Fibroblast of lung (primary cell): ENCODE measurements around the gene SUGCT.

Experiments used
- EZH2 ChIP-seq: IDR thresholded peaks from 2 replicates; pipeline ENCODE4 v1.5.1; 2012; ENCODE audit warnings: low read length, control low read depth, mild to moderate bottlenecking; ENCODE audit errors: missing control alignments
- TF ChIP-seq, protein P1 (sequence below), 2 donors: IDR thresholded peaks in 1 of 2; conservative IDR thresholded peaks in 1 of 2; 1 replicate in 1 of 2; 2 replicates in 1 of 2; pipeline ENCODE4 v1.5.1; 2011 to 2012; ENCODE audit warnings: low read length in 2 of 2, control low read depth in 1 of 2, inconsistent platforms in 1 of 2, low read depth in 1 of 2, mild to moderate bottlenecking in 1 of 2

DNA sequence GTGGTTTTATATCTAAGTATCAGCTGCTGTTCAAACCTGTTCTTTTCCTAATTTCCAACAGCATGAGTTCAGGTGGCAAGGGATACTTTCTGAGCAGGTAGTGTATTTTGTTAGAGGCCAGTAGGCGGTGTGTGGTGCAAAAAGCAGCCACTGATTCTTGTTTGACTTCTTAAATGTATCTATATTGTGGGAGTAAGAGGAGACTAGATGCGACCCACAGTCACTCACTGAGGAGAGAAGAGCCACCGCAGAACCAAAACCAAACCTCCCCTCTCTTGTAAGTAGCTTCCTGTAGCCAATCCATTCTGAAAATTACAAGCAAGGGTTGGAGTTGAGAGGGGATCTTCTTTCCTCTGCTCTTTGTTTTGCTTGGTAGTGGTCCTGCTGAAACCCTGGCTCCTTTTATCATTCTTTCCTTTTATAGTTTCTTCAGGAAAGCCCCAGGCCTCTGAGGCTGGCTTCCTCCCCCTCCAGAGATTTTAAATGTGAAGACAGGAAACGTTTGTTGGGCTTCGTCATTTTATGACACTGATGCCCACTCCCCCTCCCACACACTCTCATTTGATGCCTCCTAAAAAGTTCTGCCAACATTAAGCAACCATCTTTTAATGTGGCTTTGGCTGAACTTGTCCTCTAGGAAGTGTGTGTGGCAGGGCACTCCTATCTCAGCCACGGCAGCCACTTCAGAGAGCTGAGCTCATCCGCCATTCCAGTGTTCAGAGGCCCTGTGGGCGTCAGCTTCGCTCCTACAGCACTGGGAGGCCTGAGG, 566.0 kb downstream of the SUGCT start:
- TF ChIP-seq, protein P1, sequence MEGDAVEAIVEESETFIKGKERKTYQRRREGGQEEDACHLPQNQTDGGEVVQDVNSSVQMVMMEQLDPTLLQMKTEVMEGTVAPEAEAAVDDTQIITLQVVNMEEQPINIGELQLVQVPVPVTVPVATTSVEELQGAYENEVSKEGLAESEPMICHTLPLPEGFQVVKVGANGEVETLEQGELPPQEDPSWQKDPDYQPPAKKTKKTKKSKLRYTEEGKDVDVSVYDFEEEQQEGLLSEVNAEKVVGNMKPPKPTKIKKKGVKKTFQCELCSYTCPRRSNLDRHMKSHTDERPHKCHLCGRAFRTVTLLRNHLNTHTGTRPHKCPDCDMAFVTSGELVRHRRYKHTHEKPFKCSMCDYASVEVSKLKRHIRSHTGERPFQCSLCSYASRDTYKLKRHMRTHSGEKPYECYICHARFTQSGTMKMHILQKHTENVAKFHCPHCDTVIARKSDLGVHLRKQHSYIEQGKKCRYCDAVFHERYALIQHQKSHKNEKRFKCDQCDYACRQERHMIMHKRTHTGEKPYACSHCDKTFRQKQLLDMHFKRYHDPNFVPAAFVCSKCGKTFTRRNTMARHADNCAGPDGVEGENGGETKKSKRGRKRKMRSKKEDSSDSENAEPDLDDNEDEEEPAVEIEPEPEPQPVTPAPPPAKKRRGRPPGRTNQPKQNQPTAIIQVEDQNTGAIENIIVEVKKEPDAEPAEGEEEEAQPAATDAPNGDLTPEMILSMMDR (conservative IDR thresholded peaks at IDR 0.05 in 1 of 2, IDR thresholded peaks at IDR 0.05 in 1 of 2; ENCODE audit: low read depth in 1 of 2, low read length in 2 of 2): no peak
- TF ChIP-seq EZH2: no peak
